AG10803 (cell line): Measurements from ENCODE around the gene STON1.
A peak's percentile ranks its signal among the peaks of the same experiment; 100 is the strongest.
"Not testable (repeated sequence)": the region's sequence is repeated elsewhere in the genome, so short reads cannot be mapped to it uniquely, and the experiment has no call there.

ENCODE experiments used
- DNase-seq: peaks from one replicate; pipeline ENCODE4 v3.0.0; 2010; ENCODE audit warnings: low read depth
- H3K4me3 ChIP-seq: 2 replicates; pipeline ENCODE4 v1.5.1; 2011; ENCODE audit warnings: mild to moderate bottlenecking, low read length, control low read depth
- TF ChIP-seq, protein P1 (sequence below): conservative IDR thresholded peaks from 2 replicates; pipeline ENCODE4 v1.5.1; 2011; ENCODE audit warnings: mild to moderate bottlenecking, low read length, control low read depth, inconsistent platforms

STON1 gene

DNA sequence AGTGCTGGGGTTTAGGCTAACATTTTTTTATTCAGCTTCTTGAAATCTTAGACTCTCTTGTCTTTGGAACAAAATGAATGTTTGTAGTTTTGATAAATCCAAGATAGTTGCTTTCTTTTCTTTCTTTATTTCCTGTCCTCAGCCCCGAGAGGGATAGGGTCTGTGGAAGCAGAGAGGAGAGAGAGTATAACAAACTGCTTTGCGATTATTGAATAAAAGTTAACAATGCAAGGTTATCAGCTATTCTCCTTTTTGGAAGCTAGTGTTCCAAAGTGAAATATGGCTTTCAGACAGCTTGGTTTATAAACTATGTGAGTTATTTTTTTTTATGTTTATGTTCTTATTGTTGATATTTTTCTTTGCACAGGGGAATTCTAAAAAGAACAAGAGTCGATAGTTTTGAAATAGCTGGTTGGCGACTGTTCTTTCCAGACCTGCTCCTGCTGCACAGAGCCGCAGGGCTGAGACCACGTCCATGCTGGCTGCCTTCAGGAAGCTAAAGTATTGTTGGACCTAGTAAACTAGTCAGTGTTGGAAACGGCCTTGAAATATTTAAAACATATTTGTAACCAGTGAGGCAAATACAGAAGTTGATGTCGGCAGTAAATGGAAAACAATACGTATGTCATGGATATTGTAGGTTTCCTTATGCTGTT lies 15.5 kb upstream of the STON1 start:
- TF ChIP-seq, protein P1, sequence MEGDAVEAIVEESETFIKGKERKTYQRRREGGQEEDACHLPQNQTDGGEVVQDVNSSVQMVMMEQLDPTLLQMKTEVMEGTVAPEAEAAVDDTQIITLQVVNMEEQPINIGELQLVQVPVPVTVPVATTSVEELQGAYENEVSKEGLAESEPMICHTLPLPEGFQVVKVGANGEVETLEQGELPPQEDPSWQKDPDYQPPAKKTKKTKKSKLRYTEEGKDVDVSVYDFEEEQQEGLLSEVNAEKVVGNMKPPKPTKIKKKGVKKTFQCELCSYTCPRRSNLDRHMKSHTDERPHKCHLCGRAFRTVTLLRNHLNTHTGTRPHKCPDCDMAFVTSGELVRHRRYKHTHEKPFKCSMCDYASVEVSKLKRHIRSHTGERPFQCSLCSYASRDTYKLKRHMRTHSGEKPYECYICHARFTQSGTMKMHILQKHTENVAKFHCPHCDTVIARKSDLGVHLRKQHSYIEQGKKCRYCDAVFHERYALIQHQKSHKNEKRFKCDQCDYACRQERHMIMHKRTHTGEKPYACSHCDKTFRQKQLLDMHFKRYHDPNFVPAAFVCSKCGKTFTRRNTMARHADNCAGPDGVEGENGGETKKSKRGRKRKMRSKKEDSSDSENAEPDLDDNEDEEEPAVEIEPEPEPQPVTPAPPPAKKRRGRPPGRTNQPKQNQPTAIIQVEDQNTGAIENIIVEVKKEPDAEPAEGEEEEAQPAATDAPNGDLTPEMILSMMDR = no peak
- peak; percentile 55 for DNase-seq

DNA sequence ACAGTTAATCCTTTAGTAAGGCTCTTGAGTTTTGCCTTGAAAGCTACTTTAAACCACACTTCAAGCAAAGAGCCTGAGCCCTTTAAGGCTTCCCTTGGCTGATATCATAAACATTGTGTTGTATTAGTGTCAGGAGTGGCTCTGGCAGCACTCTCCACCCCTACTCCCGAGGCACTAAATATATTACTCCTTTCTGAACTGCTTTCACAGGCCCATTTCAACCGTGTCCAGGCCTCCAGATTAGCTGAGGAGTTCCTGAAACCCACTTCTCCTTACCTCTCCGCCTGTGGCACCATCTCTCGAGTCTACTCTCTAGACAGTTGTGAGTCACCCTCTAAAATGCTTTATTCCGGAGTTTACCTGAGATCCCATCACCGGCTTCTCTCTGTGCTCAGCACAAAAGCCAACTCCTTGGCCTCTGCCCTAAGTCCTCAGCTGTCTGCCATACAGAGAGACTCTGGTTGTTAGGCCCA lies 14.4 kb upstream of the STON1 start:
- no peak for DNase-seq
- H3K4me3 ChIP-seq = no peak overlapping the region
- TF ChIP-seq, protein P1 = no peak

More for the DNA sequence above, 15.5 kb upstream of the STON1 start:
- no peak overlapping the region for H3K4me3 ChIP-seq

DNA sequence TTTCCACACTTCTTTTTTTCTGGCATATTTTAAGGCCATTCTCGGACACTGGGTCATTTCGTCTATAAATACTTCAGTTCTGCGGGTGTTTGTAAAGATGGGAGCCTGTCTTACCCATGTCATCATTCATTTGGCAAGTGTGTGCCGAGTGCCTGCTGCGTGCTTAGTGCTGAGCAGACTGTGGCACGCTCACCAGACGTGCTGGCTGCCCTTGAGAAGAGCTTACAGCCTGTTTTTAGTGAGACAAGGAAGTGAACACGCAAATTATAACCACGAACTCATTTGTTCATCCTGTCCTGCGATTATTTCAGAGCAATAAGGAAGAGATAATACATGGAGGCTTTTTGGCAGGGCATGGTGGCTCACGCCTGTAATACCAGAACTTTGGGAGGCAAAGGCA lies 10.4 kb upstream of the STON1 start:
- TF ChIP-seq, protein P1 = no peak
- DNase-seq = peak; percentile 89

DNA sequence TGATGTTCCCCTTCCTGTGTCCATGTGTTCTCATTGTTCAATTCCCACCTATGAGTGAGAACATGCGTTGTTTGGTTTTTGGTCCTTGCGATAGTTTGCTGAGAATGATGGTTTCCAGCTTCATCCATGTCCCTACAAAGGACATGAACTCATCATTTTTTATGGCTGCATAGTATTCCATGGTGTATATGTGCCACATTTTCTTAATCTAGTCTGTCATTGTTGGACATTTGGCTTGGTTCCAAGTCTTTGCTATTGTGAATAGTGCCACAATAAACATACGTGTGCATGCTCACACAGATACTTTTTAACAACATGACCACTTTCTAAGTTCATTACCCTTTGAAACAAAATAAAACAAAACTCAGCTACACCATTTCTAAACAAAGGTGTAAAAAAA lies 5.2 kb upstream of the STON1 start:
- DNase-seq, H3K4me3 ChIP-seq: not testable (repeated sequence)

More for the DNA sequence above, 10.4 kb upstream of the STON1 start:
- no peak overlapping the region for H3K4me3 ChIP-seq

DNA sequence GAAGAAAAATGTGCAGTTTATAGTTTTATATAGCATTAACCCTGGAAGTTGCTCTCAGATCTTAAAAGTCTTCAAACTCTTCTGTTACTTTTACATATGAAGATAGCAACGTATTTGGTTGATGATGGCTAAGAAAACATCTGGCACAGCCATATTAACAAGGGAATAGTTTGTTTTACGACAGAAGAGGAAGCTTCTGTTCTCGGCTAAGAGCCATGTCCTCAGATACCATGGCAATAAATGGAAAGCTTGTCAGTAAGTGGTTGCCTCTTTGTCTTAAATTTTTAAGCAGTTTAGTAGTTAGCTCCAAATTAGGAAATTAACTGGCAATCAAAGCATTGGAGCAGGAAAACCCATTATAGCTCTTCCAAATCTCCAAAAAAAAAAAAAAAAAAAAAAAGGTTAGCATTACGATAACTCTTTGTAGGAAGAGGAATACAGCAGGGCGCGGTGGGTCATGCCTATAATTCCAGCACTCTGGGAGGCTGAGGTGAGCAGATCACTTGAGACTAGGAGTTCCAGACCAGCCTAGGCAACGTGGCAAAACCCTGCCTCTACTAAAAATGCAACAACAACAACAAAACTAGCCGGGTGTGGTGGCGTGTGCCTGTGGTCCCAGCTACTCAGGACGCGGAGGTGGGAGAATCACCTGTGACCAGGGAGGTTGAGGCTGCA lies 4.5 kb upstream of the STON1 start:
- H3K4me3 ChIP-seq = no peak overlapping the region
- DNase-seq = peak; percentile 39
- TF ChIP-seq, protein P1 = no peak

DNA sequence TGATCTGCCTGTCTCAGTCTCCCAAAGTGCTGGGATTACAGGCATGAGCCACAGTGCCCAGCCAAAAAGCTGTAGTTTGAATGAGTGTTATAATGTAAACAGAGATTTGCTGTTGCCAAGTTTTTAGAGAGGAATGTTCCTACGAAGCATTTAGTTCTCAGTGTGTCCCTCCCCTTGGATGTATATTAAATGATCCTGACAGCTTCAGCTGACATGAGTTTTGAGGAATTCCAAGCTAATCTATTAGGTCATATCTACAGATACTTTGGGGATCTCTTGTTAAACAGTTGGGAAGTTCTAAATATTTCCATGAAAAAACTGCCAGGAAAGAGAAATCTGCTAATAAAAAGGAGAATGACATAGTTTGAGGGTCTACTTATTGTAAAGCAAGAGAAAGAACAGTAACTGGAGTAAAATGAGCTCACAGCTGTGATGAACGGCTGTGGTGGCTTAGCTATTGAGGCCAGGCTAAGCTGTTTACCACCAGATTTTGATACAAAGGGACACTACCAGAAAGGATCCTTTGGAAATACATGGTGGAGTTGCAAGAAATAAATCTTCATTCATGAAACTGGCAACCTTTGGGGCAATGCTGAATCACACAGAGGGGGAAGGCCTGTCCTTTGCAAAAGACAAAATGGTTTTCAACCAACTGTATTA lies 2.6 kb upstream of the STON1 start:
- TF ChIP-seq, protein P1 = no peak
- DNase-seq = no peak
- H3K4me3 ChIP-seq = no peak overlapping the region

DNA sequence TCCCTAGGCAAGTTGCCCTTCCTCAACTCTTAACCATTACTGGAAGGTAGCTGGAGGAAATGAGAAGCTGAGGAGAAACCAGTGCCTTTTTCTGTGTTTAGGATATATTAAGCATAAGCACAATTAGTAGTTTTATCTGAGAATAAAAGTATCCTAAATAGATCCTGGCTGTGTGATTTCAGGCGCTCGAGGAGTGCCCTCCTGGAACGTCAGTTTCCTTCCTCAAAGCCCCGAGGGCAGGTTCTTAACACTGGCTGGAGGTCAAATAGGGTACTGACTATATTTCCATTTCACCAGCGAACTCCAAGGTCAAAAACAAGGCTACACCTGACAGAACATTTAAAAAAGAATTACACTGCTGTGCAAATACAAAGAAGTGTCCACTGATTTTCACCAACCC lies 1.5 kb upstream of the STON1 start:
- TF ChIP-seq, protein P1 = no peak
- DNase-seq = no peak
- H3K4me3 ChIP-seq = no peak overlapping the region
